Hair follicular keratinocyte (primary cell): ENCODE measurements around the gene OFD1. TPM values are rescaled to one million over a fixed set of nuclear protein-coding genes. Genes with fewer than 3 reads are reported as not detected.

Experiments
- total RNA-seq: library from RNA; depleted of rRNA; stranded (reverse); fragments of >200 nt; gene quantifications from 2 replicates; pipeline ENCODE4 v1.2.3, GENCODE V29; 2015

Gene OFD1, protein sequence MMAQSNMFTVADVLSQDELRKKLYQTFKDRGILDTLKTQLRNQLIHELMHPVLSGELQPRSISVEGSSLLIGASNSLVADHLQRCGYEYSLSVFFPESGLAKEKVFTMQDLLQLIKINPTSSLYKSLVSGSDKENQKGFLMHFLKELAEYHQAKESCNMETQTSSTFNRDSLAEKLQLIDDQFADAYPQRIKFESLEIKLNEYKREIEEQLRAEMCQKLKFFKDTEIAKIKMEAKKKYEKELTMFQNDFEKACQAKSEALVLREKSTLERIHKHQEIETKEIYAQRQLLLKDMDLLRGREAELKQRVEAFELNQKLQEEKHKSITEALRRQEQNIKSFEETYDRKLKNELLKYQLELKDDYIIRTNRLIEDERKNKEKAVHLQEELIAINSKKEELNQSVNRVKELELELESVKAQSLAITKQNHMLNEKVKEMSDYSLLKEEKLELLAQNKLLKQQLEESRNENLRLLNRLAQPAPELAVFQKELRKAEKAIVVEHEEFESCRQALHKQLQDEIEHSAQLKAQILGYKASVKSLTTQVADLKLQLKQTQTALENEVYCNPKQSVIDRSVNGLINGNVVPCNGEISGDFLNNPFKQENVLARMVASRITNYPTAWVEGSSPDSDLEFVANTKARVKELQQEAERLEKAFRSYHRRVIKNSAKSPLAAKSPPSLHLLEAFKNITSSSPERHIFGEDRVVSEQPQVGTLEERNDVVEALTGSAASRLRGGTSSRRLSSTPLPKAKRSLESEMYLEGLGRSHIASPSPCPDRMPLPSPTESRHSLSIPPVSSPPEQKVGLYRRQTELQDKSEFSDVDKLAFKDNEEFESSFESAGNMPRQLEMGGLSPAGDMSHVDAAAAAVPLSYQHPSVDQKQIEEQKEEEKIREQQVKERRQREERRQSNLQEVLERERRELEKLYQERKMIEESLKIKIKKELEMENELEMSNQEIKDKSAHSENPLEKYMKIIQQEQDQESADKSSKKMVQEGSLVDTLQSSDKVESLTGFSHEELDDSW
- 6.6 and 11.6 TPM in 2 replicates for total RNA-seq

GRCh38 chrX:13734278-13735172 is at the start of gene OFD1, which contains the start of gene TRAPPC2:
Gene OFD1, plus strand, starts transcription at chrX:13734748. Its CDS starts 324 bp downstream, at chrX:13735072.
Gene TRAPPC2, minus strand, starts transcription at chrX:13734620. Its CDS starts 14,657 bp downstream, at chrX:13719963.

DNA sequence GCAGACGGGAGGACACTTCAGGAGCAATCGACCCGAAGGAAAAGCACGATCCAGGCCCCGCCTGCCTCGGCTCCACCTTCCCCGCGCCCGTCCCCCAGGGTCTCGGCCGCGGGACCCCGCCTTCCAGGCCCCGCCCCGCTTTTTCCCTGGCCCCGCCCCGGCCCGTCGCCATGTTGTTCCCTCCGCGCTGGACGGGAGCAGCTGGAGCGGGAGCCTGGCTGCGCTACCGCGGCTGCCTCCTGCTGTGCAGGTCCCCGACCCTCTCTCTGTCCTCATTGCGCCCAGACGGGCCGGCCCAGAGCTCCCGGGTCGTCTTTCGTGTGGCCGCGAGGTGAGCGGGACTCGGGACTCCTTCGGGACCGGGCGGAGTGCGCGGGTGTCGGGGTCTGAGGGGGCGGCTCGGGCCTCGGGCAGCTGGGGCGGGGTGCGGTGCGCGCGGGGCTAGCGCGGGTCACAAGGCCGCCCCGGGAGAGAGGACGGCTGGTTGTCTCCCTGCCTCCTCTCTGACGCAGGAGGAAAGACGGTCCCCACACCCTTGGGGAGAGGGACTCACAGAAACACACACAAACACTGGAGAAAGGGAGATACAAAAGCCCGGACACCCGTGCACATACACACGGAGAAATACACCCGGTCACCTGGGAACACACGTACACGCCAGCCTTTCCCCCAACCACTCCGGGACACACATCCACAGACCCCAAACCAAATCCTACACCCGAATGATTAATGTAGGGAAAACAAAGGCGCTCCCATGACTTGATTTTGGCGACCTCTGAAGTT is 45.4 kb upstream of the OFD1 start, which contains the start of gene RAB9A:
Gene RAB9A (plus strand): TSS at position 171 of the 783 bp plus-strand sequence. CDS start 19,619 bp downstream, outside the sequence.

DNA sequence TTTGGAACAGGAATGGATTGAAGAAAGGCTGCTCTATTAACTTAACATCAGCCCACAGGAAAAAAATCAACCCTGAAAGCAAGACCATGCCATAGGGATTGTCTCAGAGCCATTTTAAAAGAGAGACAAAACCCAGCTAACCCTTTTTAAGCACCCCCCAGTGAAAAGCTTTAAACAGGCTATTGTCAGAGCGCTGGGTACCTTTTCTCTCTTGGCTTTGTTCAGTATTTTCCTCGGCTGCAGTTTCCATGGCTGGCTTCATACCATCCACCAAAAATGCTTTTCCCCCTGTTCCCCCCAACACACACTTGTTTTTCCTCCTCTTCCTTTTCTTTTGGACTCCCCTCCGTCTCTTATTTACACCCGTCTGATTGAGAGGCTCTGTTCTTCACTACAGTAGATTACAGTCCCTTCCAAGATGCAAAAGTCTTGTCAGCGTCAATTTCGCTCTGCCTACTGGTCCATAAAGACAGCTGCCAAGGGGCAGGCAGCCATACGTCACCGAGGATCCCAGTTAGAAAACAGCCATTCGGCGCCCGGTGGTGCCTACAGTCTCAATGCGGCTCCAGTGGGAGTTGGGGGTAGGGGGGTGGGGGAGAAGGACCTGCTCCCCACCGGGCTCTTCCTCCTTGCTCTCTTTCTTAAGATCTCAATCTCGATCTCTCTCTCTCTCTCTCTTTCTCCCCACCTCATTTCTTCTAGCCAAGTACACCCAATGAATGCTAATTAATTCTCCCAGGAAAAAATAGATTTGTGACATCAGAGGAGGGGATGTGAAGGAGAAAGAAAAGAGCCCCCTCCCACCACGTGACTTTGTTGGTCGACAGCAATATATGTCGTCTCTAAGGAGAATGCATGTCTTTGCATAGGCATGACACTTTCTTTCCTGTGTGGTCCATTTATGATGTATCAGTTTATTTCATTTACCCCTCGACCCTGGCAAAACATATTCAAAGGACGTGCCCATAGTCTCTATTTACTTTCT is 82.4 kb downstream of the OFD1 start, which contains the start of gene GPM6B:
Gene GPM6B (minus strand): TSS at position 451 of the 985 bp plus-strand sequence. CDS start 189 bp downstream, at position 262.

Other genes starting within 250 kb of the OFD1 start
- gene EGFL6, start 165.1 kb upstream of the OFD1 start, total RNA-seq: not detected in 2 replicates
- gene TCEANC, start 81.6 kb upstream of the OFD1 start, total RNA-seq: 1.3 TPM in 2 replicates
- 32.8 and 39.9 TPM in 2 replicates for gene RAB9A, start 45.6 kb upstream of the OFD1 start, total RNA-seq
- 7.5 and 9.2 TPM in 2 replicates for gene TRAPPC2, start 128 bp upstream of the OFD1 start, total RNA-seq
- gene GPM6B, start 82.3 kb downstream of the OFD1 start, total RNA-seq: 0.08 and 0.19 TPM in 2 replicates